ENCODE data around the gene GPR158.

GPR158 gene

GRCh38 chr10:25210265-25210664 lies 35.5 kb downstream of the GPR158 start:
- Histone ChIP-seq H3K9me3 (replicated peaks; ENCODE audit: low read length) (no peaks in the 10 kb centered on the region), H3K4me2 (ENCODE audit: low read length) (no peak overlapping the region), H3K27me3 (ENCODE audit: control insufficient read depth, insufficient read depth, low read length) (no peaks in the 10 kb centered on the region), H3K9ac (ENCODE audit: low read depth, low read length) (no peak overlapping the region), H3K4me1 (ENCODE audit: control insufficient read depth, insufficient read depth, low read length) (no peaks in the 10 kb centered on the region), H3K4me3 (ENCODE audit: low read length) (no peak overlapping the region), H3K36me3 (ENCODE audit: insufficient read depth, low read length) (no peaks in the 10 kb centered on the region)

- H3K9ac ChIP-seq (ENCODE audit: low read depth, low read length) = no peak overlapping the region
Measured at GRCh38 chr10:25220156-25220555, 45.4 kb downstream of the GPR158 start.

GRCh38 chr10:25222085-25222660 lies 47.4 kb downstream of the GPR158 start:
- H3K9me3 ChIP-seq (replicated peaks; ENCODE audit: low read length) = no peaks in the 10 kb centered on the region
- no peaks in the 10 kb centered on the region for H3K4me1 ChIP-seq (ENCODE audit: control insufficient read depth, insufficient read depth, low read length)

More at GRCh38 chr10:25220156-25220555, 45.4 kb downstream of the GPR158 start:
- H3K27me3 ChIP-seq (ENCODE audit: control insufficient read depth, insufficient read depth, low read length) = no peaks in the 10 kb centered on the region
- H3K4me1 ChIP-seq (ENCODE audit: control insufficient read depth, insufficient read depth, low read length) = no peaks in the 10 kb centered on the region
- H3K36me3 ChIP-seq (ENCODE audit: insufficient read depth, low read length) = no peaks in the 10 kb centered on the region
- H3K9me3 ChIP-seq (replicated peaks; ENCODE audit: low read length) = no peaks in the 10 kb centered on the region
- H3K4me3 ChIP-seq (ENCODE audit: low read length) = no peak overlapping the region
- no peak overlapping the region for H3K4me2 ChIP-seq (ENCODE audit: low read length)

GRCh38 chr10:25226775-25227682 lies 52.2 kb downstream of the GPR158 start:
- no peak overlapping the region for H3K4me3 ChIP-seq (ENCODE audit: low read length)

More at GRCh38 chr10:25222085-25222660, 47.4 kb downstream of the GPR158 start:
- H3K4me3 ChIP-seq (ENCODE audit: low read length) = no peak overlapping the region
- H3K4me2 ChIP-seq (ENCODE audit: low read length) = no peak overlapping the region
- H3K36me3 ChIP-seq (ENCODE audit: insufficient read depth, low read length) = no peaks in the 10 kb centered on the region
- no peak overlapping the region for H3K9ac ChIP-seq (ENCODE audit: low read depth, low read length)
- H3K27me3 ChIP-seq (ENCODE audit: control insufficient read depth, insufficient read depth, low read length) = no peaks in the 10 kb centered on the region

GRCh38 chr10:25231751-25232150 lies 57.0 kb downstream of the GPR158 start:
- Histone ChIP-seq H3K36me3 (ENCODE audit: insufficient read depth, low read length) (no peaks in the 10 kb centered on the region), H3K9me3 (replicated peaks; ENCODE audit: low read length) (no peaks in the 10 kb centered on the region), H3K27me3 (ENCODE audit: control insufficient read depth, insufficient read depth, low read length) (no peaks in the 10 kb centered on the region), H3K4me3 (ENCODE audit: low read length) (no peak overlapping the region), H3K4me2 (ENCODE audit: low read length) (no peak overlapping the region), H3K9ac (ENCODE audit: low read depth, low read length) (no peak overlapping the region), H3K4me1 (ENCODE audit: control insufficient read depth, insufficient read depth, low read length) (no peaks in the 10 kb centered on the region)

More at GRCh38 chr10:25226775-25227682, 52.2 kb downstream of the GPR158 start:
- Histone ChIP-seq H3K4me1 (ENCODE audit: control insufficient read depth, insufficient read depth, low read length) (no peaks in the 10 kb centered on the region), H3K9ac (ENCODE audit: low read depth, low read length) (no peak overlapping the region), H3K27me3 (ENCODE audit: control insufficient read depth, insufficient read depth, low read length) (no peaks in the 10 kb centered on the region), H3K4me2 (ENCODE audit: low read length) (no peak overlapping the region), H3K36me3 (ENCODE audit: insufficient read depth, low read length) (no peaks in the 10 kb centered on the region), H3K9me3 (replicated peaks; ENCODE audit: low read length) (no peaks in the 10 kb centered on the region)

GRCh38 chr10:25232204-25232603 lies 57.4 kb downstream of the GPR158 start:
- Histone ChIP-seq H3K4me3 (ENCODE audit: low read length) (no peak overlapping the region), H3K4me1 (ENCODE audit: control insufficient read depth, insufficient read depth, low read length) (no peaks in the 10 kb centered on the region), H3K9ac (ENCODE audit: low read depth, low read length) (no peak overlapping the region), H3K4me2 (ENCODE audit: low read length) (no peak overlapping the region), H3K9me3 (replicated peaks; ENCODE audit: low read length) (no peaks in the 10 kb centered on the region), H3K36me3 (ENCODE audit: insufficient read depth, low read length) (no peaks in the 10 kb centered on the region), H3K27me3 (ENCODE audit: control insufficient read depth, insufficient read depth, low read length) (no peaks in the 10 kb centered on the region)

GRCh38 chr10:25245165-25245564 lies 70.4 kb downstream of the GPR158 start:
- Histone ChIP-seq H3K4me3 (ENCODE audit: low read length) (no peak overlapping the region), H3K36me3 (ENCODE audit: insufficient read depth, low read length) (no peaks in the 10 kb centered on the region), H3K27me3 (ENCODE audit: control insufficient read depth, insufficient read depth, low read length) (no peaks in the 10 kb centered on the region), H3K9me3 (replicated peaks; ENCODE audit: low read length) (no peaks in the 10 kb centered on the region), H3K4me2 (ENCODE audit: low read length) (no peak overlapping the region), H3K4me1 (ENCODE audit: control insufficient read depth, insufficient read depth, low read length) (no peaks in the 10 kb centered on the region), H3K9ac (ENCODE audit: low read depth, low read length) (no peak overlapping the region)

- Histone ChIP-seq H3K36me3 (ENCODE audit: insufficient read depth, low read length) (no peaks in the 10 kb centered on the region), H3K9ac (ENCODE audit: low read depth, low read length) (no peak overlapping the region), H3K4me1 (ENCODE audit: control insufficient read depth, insufficient read depth, low read length) (no peaks in the 10 kb centered on the region), H3K27me3 (ENCODE audit: control insufficient read depth, insufficient read depth, low read length) (no peaks in the 10 kb centered on the region), H3K4me3 (ENCODE audit: low read length) (no peak overlapping the region), H3K4me2 (ENCODE audit: low read length) (no peak overlapping the region), H3K9me3 (replicated peaks; ENCODE audit: low read length) (no peaks in the 10 kb centered on the region)
Measured at GRCh38 chr10:25257646-25258045, 82.8 kb downstream of the GPR158 start.

GRCh38 chr10:25261110-25261509 lies 86.3 kb downstream of the GPR158 start:
- H3K9me3 ChIP-seq (replicated peaks; ENCODE audit: low read length) = no peaks in the 10 kb centered on the region
- H3K4me3 ChIP-seq (ENCODE audit: low read length) = no peak overlapping the region
- no peaks in the 10 kb centered on the region for H3K36me3 ChIP-seq (ENCODE audit: insufficient read depth, low read length)
- no peaks in the 10 kb centered on the region for H3K4me1 ChIP-seq (ENCODE audit: control insufficient read depth, insufficient read depth, low read length)
- no peaks in the 10 kb centered on the region for H3K27me3 ChIP-seq (ENCODE audit: control insufficient read depth, insufficient read depth, low read length)
- no peak overlapping the region for H3K9ac ChIP-seq (ENCODE audit: low read depth, low read length)
- H3K4me2 ChIP-seq (ENCODE audit: low read length) = no peak overlapping the region

GRCh38 chr10:25261558-25261957 lies 86.8 kb downstream of the GPR158 start:
- no peak overlapping the region for H3K4me2 ChIP-seq (ENCODE audit: low read length)
- H3K9ac ChIP-seq (ENCODE audit: low read depth, low read length) = no peak overlapping the region
- no peaks in the 10 kb centered on the region for H3K9me3 ChIP-seq (replicated peaks; ENCODE audit: low read length)
- H3K27me3 ChIP-seq (ENCODE audit: control insufficient read depth, insufficient read depth, low read length) = no peaks in the 10 kb centered on the region
- no peaks in the 10 kb centered on the region for H3K36me3 ChIP-seq (ENCODE audit: insufficient read depth, low read length)
- H3K4me1 ChIP-seq (ENCODE audit: control insufficient read depth, insufficient read depth, low read length) = no peaks in the 10 kb centered on the region
- no peak overlapping the region for H3K4me3 ChIP-seq (ENCODE audit: low read length)

- H3K27me3 ChIP-seq (ENCODE audit: control insufficient read depth, insufficient read depth, low read length) = no peaks in the 10 kb centered on the region
- no peaks in the 10 kb centered on the region for H3K9me3 ChIP-seq (replicated peaks; ENCODE audit: low read length)
- H3K36me3 ChIP-seq (ENCODE audit: insufficient read depth, low read length) = no peaks in the 10 kb centered on the region
- H3K9ac ChIP-seq (ENCODE audit: low read depth, low read length) = no peak overlapping the region
- H3K4me2 ChIP-seq (ENCODE audit: low read length) = no peak overlapping the region
- H3K4me1 ChIP-seq (ENCODE audit: control insufficient read depth, insufficient read depth, low read length) = no peaks in the 10 kb centered on the region
- H3K4me3 ChIP-seq (ENCODE audit: low read length) = no peak overlapping the region
Measured at GRCh38 chr10:25263931-25264330, 89.1 kb downstream of the GPR158 start.
